GM15510 (cell line): ENCODE measurements around the gene ATXN2.

Experiments used
- POLR2A ChIP-seq: IDR thresholded peaks from 3 replicates; pipeline ENCODE4 v1.6.1; 2011; ENCODE audit warnings: borderline replicate concordance; ENCODE audit not compliant: insufficient read length; ENCODE audit errors: extremely low read depth

Gene ATXN2

GRCh38 chr12:111482462-111482861, 116.7 kb downstream of the ATXN2 start:
- no peak for TF ChIP-seq POLR2A

- TF ChIP-seq POLR2A: no peak
Measured at GRCh38 chr12:111471236-111471635, 127.9 kb downstream of the ATXN2 start.

GRCh38 chr12:111469401-111469800, 129.7 kb downstream of the ATXN2 start:
- TF ChIP-seq POLR2A: no peak

GRCh38 chr12:111467857-111468241, 131.3 kb downstream of the ATXN2 start:
- TF ChIP-seq POLR2A: no peak

GRCh38 chr12:111467092-111467856, 131.8 kb downstream of the ATXN2 start:
- TF ChIP-seq POLR2A: no peak

GRCh38 chr12:111462210-111462769, 136.8 kb downstream of the ATXN2 start:
- TF ChIP-seq POLR2A: no peak

- no peak for TF ChIP-seq POLR2A
Measured at GRCh38 chr12:111458546-111459172, 140.5 kb downstream of the ATXN2 start.

GRCh38 chr12:111457577-111457976, 141.5 kb downstream of the ATXN2 start:
- TF ChIP-seq POLR2A: no peak

- TF ChIP-seq POLR2A: no peak
Measured at GRCh38 chr12:111457071-111457470, 142.0 kb downstream of the ATXN2 start.

- TF ChIP-seq POLR2A: no peak
Measured at GRCh38 chr12:111455448-111456320, 143.4 kb downstream of the ATXN2 start.

- no peak for TF ChIP-seq POLR2A
Measured at GRCh38 chr12:111454716-111455447, 144.2 kb downstream of the ATXN2 start.

- TF ChIP-seq POLR2A: no peak
Measured at GRCh38 chr12:111454311-111454710, 144.8 kb downstream of the ATXN2 start.

GRCh38 chr12:111453071-111453989, 145.8 kb downstream of the ATXN2 start:
- TF ChIP-seq POLR2A: no peak
